ENCODE results near the gene THSD7B. TPM values are rescaled to one million over a fixed set of nuclear protein-coding genes. Genes with fewer than 3 reads are reported as not detected.

THSD7B gene
- total and polyA plus RNA-seq, 7 experiments from 2014 or later, result not detected

DNA sequence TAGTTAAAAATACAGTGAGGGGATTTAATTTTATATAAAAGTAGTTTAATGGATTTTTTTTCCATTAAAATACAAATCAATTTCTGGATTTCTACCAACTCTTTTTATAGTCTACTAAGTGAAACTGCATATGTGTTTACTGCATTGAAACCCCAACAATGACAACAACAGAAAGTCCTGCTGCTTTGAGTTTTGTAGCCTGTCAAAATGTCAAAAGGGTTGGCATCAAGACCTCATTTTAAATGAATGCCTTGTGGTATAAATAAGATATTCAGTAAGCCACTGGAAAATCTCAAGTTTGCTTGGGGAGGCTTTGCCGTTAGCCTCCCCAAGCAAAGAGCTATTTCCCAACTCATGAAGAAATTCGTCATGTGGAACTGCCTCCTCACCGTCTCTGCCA lies 758.6 kb downstream of the THSD7B start:
- ATAC-seq, result no peak
- Mint-ChIP-seq H3K36me3 (no peaks in the 10 kb centered on the region), H3K4me1 (no peaks in the 10 kb centered on the region), H3K27me3 (no peaks in the 10 kb centered on the region), H3K4me3 (no peak overlapping the region), H3K27ac (no peak overlapping the region), H3K9me3 (peaks cover 0 to 5% (median 0%) of the 10 kb centered on the region in 11 donors)
- intact Hi-C loops (cut with micrococcal nuclease), result no loop called here
- DNase-seq, result no peak
- Histone ChIP-seq H3K9me3 (ENCODE audit: control insufficient read depth in 2 of 3, low read length in 3 of 3) (no peaks in the 10 kb centered on the region), H3K27me3 (ENCODE audit: control insufficient read depth in 2 of 2, insufficient read depth in 2 of 2, low read length in 2 of 2) (no peaks in the 10 kb centered on the region), H3K4me1 (ENCODE audit: control insufficient read depth in 2 of 2, insufficient read depth in 2 of 2, low read length in 2 of 2) (no peaks in the 10 kb centered on the region), H3K36me3 (ENCODE audit: control insufficient read depth in 2 of 3, insufficient read depth in 3 of 3, low read length in 3 of 3) (no peaks in the 10 kb centered on the region), H3K27ac (ENCODE audit: low read depth, low read length) (no peak overlapping the region), H3K4me3 (ENCODE audit: low read length) (no peak overlapping the region)
- ChIA-PET POLR2A (no interaction called here), CTCF (no interaction called here)

DNA sequence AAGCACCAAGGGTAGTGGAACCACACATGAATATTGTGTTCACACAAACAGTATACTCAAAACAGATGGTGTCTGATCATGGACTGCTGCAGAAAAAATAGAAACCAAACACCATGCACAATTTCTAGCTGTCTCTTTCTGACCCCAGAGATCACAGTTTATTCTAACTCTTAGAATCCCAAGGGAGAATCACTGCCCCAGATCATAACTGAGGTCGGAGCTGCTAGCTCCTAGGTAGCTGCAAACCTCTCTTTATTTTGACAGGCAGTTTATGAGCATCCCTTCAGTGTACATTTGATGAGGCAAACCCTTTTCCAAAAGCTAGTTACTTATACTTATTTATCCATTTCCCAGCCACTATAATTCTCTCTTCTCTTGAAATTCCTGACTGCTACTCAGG lies 759.8 kb downstream of the THSD7B start:
- intact Hi-C loops (cut with micrococcal nuclease), result no loop called here
- Histone ChIP-seq H3K9me3 (ENCODE audit: control insufficient read depth in 2 of 3, low read length in 3 of 3) (no peaks in the 10 kb centered on the region), H3K4me3 (ENCODE audit: low read length) (no peak overlapping the region), H3K27ac (ENCODE audit: low read depth, low read length) (no peak overlapping the region), H3K4me1 (ENCODE audit: control insufficient read depth in 2 of 2, insufficient read depth in 2 of 2, low read length in 2 of 2) (no peaks in the 10 kb centered on the region), H3K27me3 (ENCODE audit: control insufficient read depth in 2 of 2, insufficient read depth in 2 of 2, low read length in 2 of 2) (no peaks in the 10 kb centered on the region), H3K36me3 (ENCODE audit: control insufficient read depth in 2 of 3, insufficient read depth in 3 of 3, low read length in 3 of 3) (no peaks in the 10 kb centered on the region)
- ATAC-seq, result no peak
- Mint-ChIP-seq H3K4me1 (no peaks in the 10 kb centered on the region), H3K27me3 (no peaks in the 10 kb centered on the region), H3K9me3 (peaks cover 0 to 5% (median 0%) of the 10 kb centered on the region in 11 donors), H3K36me3 (no peaks in the 10 kb centered on the region), H3K27ac (no peak overlapping the region), H3K4me3 (no peak overlapping the region)
- CTCF ChIA-PET, result no interaction called here
- POLR2A ChIA-PET, result no interaction called here
- no peak for DNase-seq

DNA sequence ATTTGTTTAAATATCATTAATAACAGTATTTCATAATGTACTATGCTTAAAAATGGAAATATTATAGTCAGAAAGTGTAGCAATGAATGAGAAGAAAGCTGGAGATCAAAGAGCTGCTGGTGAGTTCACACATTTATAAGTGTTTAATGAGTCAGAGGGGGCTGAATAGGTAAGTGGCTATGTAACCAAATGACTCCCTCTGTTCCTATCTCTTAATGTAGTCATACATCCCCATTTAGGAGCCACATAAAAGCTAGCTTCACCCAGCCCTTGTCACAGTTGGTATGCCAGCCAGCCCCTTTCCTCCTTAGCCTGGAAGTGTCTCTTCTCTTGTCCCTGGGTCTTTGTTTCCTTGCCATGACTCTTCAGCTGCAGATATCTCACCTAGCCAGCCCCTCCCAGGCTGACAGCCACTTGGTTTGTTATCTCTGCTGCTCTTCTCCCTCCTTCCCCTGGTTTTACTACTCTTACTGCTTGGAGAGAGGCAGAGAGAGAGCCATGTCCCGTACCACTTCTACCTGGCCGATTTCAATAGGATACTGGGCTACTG lies 760.4 kb downstream of the THSD7B start:
- Mint-ChIP-seq H3K27me3 (no peaks in the 10 kb centered on the region), H3K4me1 (no peaks in the 10 kb centered on the region), H3K27ac (no peak overlapping the region), H3K9me3 (peaks cover 0 to 5% (median 0%) of the 10 kb centered on the region in 11 donors), H3K36me3 (no peaks in the 10 kb centered on the region), H3K4me3 (no peak overlapping the region)
- ChIA-PET POLR2A (no interaction called here), CTCF (no interaction called here)
- DNase-seq (no peak), ATAC-seq (no peak)
- H3K27ac ChIP-seq (ENCODE audit: low read depth, low read length), result no peak overlapping the region
- H3K36me3 ChIP-seq (ENCODE audit: control insufficient read depth in 2 of 3, insufficient read depth in 3 of 3, low read length in 3 of 3), result no peaks in the 10 kb centered on the region
- no peak overlapping the region for H3K4me3 ChIP-seq (ENCODE audit: low read length)
- intact Hi-C loops (cut with micrococcal nuclease), result no loop called here
- no peaks in the 10 kb centered on the region for H3K9me3 ChIP-seq (ENCODE audit: control insufficient read depth in 2 of 3, low read length in 3 of 3)
- no peaks in the 10 kb centered on the region for H3K27me3 ChIP-seq (ENCODE audit: control insufficient read depth in 2 of 2, insufficient read depth in 2 of 2, low read length in 2 of 2)
- H3K4me1 ChIP-seq (ENCODE audit: control insufficient read depth in 2 of 2, insufficient read depth in 2 of 2, low read length in 2 of 2), result no peaks in the 10 kb centered on the region

DNA sequence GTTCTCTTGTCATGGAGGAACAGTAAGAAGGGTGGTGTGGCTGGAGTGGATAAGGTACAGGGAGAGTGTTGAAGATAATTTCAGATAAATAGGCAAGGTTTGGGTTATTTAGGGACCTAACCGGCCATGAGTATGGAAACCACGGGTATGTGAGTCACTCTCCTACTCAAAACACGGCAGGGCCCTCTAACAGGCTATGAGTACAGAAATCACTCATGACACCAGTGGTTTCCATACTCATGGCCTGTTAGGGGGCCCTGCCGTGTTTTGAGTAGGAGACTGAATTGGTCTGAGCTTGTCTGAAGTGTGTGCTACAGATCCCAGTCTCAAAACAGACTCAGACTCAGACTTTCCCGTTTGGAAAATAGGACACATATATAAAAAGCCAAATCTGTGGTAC lies 770.6 kb downstream of the THSD7B start:
- no peak for DNase-seq
- H3K27ac Mint-ChIP-seq, result no peak overlapping the region
- no peak overlapping the region for H3K4me3 ChIP-seq (ENCODE audit: low read length)
- H3K27me3 ChIP-seq (ENCODE audit: control insufficient read depth in 2 of 2, insufficient read depth in 2 of 2, low read length in 2 of 2), result no peaks in the 10 kb centered on the region
- POLR2A ChIA-PET, result no interaction called here
- no peaks in the 10 kb centered on the region for H3K36me3 ChIP-seq (ENCODE audit: control insufficient read depth in 2 of 3, insufficient read depth in 3 of 3, low read length in 3 of 3)
- H3K4me3 Mint-ChIP-seq, result no peak overlapping the region
- H3K4me1 ChIP-seq (ENCODE audit: control insufficient read depth in 2 of 2, insufficient read depth in 2 of 2, low read length in 2 of 2), result no peaks in the 10 kb centered on the region
- no peaks in the 10 kb centered on the region for H3K9me3 ChIP-seq (ENCODE audit: control insufficient read depth in 2 of 3, low read length in 3 of 3)
- peaks cover 0 to 5% (median 0%) of the 10 kb centered on the region in 5 donors for H3K27me3 Mint-ChIP-seq
- ATAC-seq, result no peak
- intact Hi-C loops (cut with micrococcal nuclease), result no loop called here
- H3K4me1 Mint-ChIP-seq, result no peaks in the 10 kb centered on the region
- peaks cover 0 to 12% (median 3%) of the 10 kb centered on the region in 11 donors for H3K9me3 Mint-ChIP-seq
- CTCF ChIA-PET, result no interaction called here
- no peak overlapping the region for H3K27ac ChIP-seq (ENCODE audit: low read depth, low read length)
- H3K36me3 Mint-ChIP-seq, result no peaks in the 10 kb centered on the region

DNA sequence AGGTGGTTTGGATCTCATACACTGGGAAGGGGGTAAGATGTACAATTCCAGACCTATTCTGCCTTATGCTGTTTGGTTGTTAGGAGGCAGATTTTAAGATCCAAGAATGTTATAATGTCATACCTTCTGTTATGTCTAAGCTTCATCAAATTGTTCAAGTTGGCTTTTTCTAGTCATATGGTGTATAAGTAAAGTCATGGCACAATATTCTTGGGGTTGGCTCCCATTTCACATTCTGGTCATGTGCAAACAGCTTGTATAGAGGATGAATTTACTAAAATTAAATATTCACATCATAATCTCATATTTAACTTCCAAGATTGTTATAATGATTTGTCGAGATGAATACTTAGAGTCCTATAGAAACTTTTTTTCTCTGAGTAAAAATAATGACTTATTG lies 774.0 kb downstream of the THSD7B start:
- no peaks in the 10 kb centered on the region for H3K27me3 ChIP-seq (ENCODE audit: control insufficient read depth in 2 of 2, insufficient read depth in 2 of 2, low read length in 2 of 2)
- H3K36me3 ChIP-seq (ENCODE audit: control insufficient read depth in 2 of 3, insufficient read depth in 3 of 3, low read length in 3 of 3), result no peaks in the 10 kb centered on the region
- no peaks in the 10 kb centered on the region for H3K4me1 Mint-ChIP-seq
- H3K27ac ChIP-seq (ENCODE audit: low read depth, low read length), result no peak overlapping the region
- peaks cover 0 to 5% (median 0%) of the 10 kb centered on the region in 5 donors for H3K27me3 Mint-ChIP-seq
- H3K27ac Mint-ChIP-seq, result no peak overlapping the region
- CTCF ChIA-PET, result no interaction called here
- POLR2A ChIA-PET, result no interaction called here
- intact Hi-C loops (cut with micrococcal nuclease), result no loop called here
- DNase-seq, result no peak
- H3K36me3 Mint-ChIP-seq, result no peaks in the 10 kb centered on the region
- peaks cover 0 to 24% (median 5%) of the 10 kb centered on the region in 11 donors for H3K9me3 Mint-ChIP-seq
- no peak for ATAC-seq
- no peaks in the 10 kb centered on the region for H3K4me1 ChIP-seq (ENCODE audit: control insufficient read depth in 2 of 2, insufficient read depth in 2 of 2, low read length in 2 of 2)
- H3K4me3 ChIP-seq (ENCODE audit: low read length), result no peak overlapping the region
- no peaks in the 10 kb centered on the region for H3K9me3 ChIP-seq (ENCODE audit: control insufficient read depth in 2 of 3, low read length in 3 of 3)
- H3K4me3 Mint-ChIP-seq, result no peak overlapping the region

DNA sequence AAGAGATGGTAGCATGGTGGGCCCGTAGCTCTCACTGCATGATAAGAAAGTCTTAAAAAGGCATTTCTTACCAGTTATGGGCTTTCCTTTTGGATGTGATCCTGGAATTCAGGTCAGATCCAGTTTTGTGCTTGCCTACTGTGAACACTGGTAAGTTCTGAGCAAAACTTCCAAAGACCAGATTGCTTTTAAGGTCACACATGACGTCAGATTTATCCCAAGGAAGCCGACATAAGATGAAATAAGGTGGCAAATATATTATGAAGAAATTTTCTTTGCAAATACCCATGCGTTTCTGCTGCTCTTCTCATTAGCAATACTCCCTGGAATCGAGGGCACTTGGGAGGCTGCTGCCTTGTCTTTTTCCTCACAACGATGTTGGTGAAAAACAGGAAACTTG lies 782.5 kb downstream of the THSD7B start:
- H3K4me1 ChIP-seq (ENCODE audit: control insufficient read depth in 2 of 2, insufficient read depth in 2 of 2, low read length in 2 of 2), result no peaks in the 10 kb centered on the region
- Mint-ChIP-seq H3K27ac (no peak overlapping the region), H3K27me3 (peaks cover 0 to 8% (median 0%) of the 10 kb centered on the region in 5 donors), H3K9me3 (peaks cover 0 to 10% (median 0%) of the 10 kb centered on the region in 11 donors), H3K36me3 (no peaks in the 10 kb centered on the region), H3K4me3 (no peak overlapping the region), H3K4me1 (no peaks in the 10 kb centered on the region)
- H3K4me3 ChIP-seq (ENCODE audit: low read length), result no peak overlapping the region
- H3K36me3 ChIP-seq (ENCODE audit: control insufficient read depth in 2 of 3, insufficient read depth in 3 of 3, low read length in 3 of 3), result no peaks in the 10 kb centered on the region
- CTCF ChIA-PET, result no interaction called here
- H3K27me3 ChIP-seq (ENCODE audit: control insufficient read depth in 2 of 2, insufficient read depth in 2 of 2, low read length in 2 of 2), result no peaks in the 10 kb centered on the region
- intact Hi-C loops (cut with micrococcal nuclease), result no loop called here
- DNase-seq, result no peak
- H3K9me3 ChIP-seq (ENCODE audit: control insufficient read depth in 2 of 3, low read length in 3 of 3), result no peaks in the 10 kb centered on the region
- H3K27ac ChIP-seq (ENCODE audit: low read depth, low read length), result no peak overlapping the region
- POLR2A ChIA-PET, result no interaction called here
- no peak for ATAC-seq

DNA sequence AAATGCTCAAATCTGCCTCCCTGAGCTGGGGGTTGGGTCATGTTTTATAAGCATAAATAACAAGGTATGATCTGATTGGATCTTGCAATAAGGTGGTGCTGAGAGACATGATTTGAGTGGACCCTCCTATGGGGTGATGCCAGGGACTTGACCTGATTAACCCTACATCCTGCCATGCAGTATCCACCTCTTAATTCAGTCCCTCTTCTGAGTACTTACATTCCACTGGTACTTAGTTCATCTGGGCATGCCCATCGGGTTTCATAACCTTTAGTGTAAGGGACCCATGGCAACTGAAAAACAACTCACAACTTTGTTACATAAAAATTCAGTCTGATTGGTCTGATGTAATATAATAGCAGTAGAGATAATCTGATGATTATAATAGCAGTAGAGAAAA lies 801.0 kb downstream of the THSD7B start:
- Mint-ChIP-seq H3K36me3 (no peaks in the 10 kb centered on the region), H3K4me1 (no peaks in the 10 kb centered on the region), H3K27ac (no peak overlapping the region), H3K4me3 (no peak overlapping the region), H3K27me3 (no peaks in the 10 kb centered on the region), H3K9me3 (peaks cover 0 to 17% (median 5%) of the 10 kb centered on the region in 11 donors)
- intact Hi-C loops (cut with micrococcal nuclease), result no loop called here
- DNase-seq (no peak), ATAC-seq (no peak)
- H3K27ac ChIP-seq (ENCODE audit: low read depth, low read length), result no peak overlapping the region
- H3K4me1 ChIP-seq (ENCODE audit: control insufficient read depth in 2 of 2, insufficient read depth in 2 of 2, low read length in 2 of 2), result no peaks in the 10 kb centered on the region
- POLR2A ChIA-PET, result no interaction called here
- no peaks in the 10 kb centered on the region for H3K36me3 ChIP-seq (ENCODE audit: control insufficient read depth in 2 of 3, insufficient read depth in 3 of 3, low read length in 3 of 3)
- H3K4me3 ChIP-seq (ENCODE audit: low read length), result no peak overlapping the region
- no peaks in the 10 kb centered on the region for H3K27me3 ChIP-seq (ENCODE audit: control insufficient read depth in 2 of 2, insufficient read depth in 2 of 2, low read length in 2 of 2)
- CTCF ChIA-PET, result no interaction called here
- no peaks in the 10 kb centered on the region for H3K9me3 ChIP-seq (ENCODE audit: control insufficient read depth in 2 of 3, low read length in 3 of 3)
